ENCODE results near the gene ADCY5.

DNA sequence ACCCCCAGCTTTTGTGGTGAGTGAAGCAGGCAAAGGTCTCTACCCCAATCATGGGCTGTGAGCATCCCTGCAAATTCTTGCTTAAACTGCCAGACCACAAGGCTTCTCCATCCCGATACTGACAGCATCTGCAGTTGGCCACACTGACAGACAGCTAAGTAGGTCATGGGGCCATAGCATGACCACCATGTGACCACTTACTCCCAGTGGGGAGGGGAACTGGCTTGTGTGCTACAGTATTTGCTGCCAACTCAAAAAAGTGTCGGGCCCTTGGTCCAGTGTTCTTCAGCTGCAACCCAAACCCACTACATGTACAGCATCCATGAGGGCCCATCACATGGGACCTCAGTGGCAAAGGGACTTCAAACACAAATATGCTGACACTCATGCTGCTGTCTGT, 143.7 kb downstream of the ADCY5 start:
- TF ChIP-seq CTCF (IDR thresholded peaks at IDR 0.05) (no peak), EZH2 (IDR thresholded peaks at IDR 0.05; ENCODE audit: borderline replicate concordance, insufficient read depth, low read depth, low read length, poor library complexity, severe bottlenecking) (no peak)
